Measurements from ENCODE around the gene USP17L5.
"Not testable (repeated sequence)": the region's sequence is repeated elsewhere in the genome, so short reads cannot be mapped to it uniquely, and the experiment has no call there.

The USP17L5 gene

GRCh38 chr4:9339103-9339502, at the start of gene USP17L5:
Gene USP17L5 (plus strand): TSS chr4:9339403. CDS start chr4:9339403, 0 bp downstream.
- not testable (repeated sequence) for DNase-seq

GRCh38 chr4:9324191-9324590, 15.0 kb upstream of the USP17L5 start:
- DNase-seq: not testable (repeated sequence)

- not testable (repeated sequence) for DNase-seq
Measured at GRCh38 chr4:9324865-9325264, 14.3 kb upstream of the USP17L5 start, which contains the start of gene USP17L24. Gene USP17L24 (plus strand): TSS chr4:9325165. CDS start chr4:9325165, 0 bp downstream.

DNA sequence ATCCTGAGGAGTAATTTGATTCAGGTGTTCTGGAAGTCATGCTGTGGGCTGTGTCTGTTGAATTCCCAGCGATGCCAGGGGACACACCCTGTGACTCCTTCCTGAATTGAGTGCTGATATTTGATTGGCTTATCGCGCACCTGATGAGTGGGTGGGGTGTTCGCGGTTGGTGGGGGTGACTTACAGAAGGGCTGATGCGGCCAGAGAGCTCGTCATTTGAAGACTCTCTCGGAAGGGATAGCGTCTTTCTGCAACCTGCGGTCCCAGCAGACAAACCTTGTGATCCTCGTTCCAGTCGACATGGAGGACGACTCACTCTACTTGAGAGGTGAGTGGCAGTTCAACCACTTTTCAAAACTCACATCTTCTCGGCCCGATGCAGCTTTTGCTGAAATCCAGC, 9.6 kb upstream of the USP17L5 start, which contains the start of gene USP17L25:
USP17L25 (plus strand) TSS at position 301 of the 400 bp plus-strand sequence; CDS start at position 301, 0 bp downstream.
- DNase-seq: not testable (repeated sequence)

DNA sequence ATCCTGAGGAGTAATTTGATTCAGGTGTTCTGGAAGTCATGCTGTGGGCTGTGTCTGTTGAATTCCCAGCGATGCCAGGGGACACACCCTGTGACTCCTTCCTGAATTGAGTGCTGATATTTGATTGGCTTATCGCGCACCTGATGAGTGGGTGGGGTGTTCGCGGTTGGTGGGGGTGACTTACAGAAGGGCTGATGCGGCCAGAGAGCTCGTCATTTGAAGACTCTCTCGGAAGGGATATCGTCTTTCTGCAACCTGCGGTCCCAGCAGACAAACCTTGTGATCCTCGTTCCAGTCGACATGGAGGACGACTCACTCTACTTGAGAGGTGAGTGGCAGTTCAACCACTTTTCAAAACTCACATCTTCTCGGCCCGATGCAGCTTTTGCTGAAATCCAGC, 4.8 kb upstream of the USP17L5 start, which contains the start of gene USP17L26:
USP17L26 (plus strand) TSS at position 301 of the 400 bp plus-strand sequence; CDS start at position 301, 0 bp downstream.
- not testable (repeated sequence) for DNase-seq

- DNase-seq: not testable (repeated sequence)
Measured at GRCh38 chr4:9343848-9344247, 4.6 kb downstream of the USP17L5 start, which contains the start of gene USP17L27. Gene USP17L27 (plus strand): TSS chr4:9344148. CDS start chr4:9344148, 0 bp downstream.

GRCh38 chr4:9348593-9348992, 9.4 kb downstream of the USP17L5 start, which contains the start of gene USP17L28:
Gene USP17L28 (plus strand): TSS chr4:9348893. CDS start chr4:9348893, 0 bp downstream.
- DNase-seq: not testable (repeated sequence)

DNA sequence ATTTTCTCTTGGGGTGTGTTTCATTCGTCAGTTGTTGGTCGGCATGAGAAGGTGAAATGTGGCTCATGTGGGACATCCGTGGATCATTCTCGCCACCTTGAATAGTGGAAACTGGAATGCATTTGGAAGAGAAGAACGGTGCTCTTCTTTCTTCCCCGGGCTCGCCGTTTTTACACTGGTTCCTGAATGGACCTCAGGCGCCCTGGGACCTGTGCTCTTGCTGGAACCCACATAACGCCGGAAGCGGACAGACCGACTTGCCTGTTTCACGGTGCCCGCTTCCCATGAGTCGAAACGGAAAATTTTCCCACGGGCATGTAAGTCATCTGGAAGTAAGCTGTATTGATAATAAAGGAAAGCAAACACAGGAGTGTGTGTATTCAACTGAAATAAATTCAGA, 11.7 kb downstream of the USP17L5 start:
- DNase-seq: not testable (repeated sequence)

GRCh38 chr4:9353338-9353737, 14.1 kb downstream of the USP17L5 start, which contains the start of gene USP17L29:
Gene USP17L29 (plus strand): TSS chr4:9353638. CDS start chr4:9353638, 0 bp downstream.
- not testable (repeated sequence) for DNase-seq

DNA sequence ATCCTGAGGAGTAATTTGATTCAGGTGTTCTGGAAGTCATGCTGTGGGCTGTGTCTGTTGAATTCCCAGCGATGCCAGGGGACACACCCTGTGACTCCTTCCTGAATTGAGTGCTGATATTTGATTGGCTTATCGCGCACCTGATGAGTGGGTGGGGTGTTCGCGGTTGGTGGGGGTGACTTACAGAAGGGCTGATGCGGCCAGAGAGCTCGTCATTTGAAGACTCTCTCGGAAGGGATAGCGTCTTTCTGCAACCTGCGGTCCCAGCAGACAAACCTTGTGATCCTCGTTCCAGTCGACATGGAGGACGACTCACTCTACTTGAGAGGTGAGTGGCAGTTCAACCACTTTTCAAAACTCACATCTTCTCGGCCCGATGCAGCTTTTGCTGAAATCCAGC, 23.6 kb downstream of the USP17L5 start, which contains the start of gene USP17L30:
USP17L30 (plus strand) TSS at position 301 of the 400 bp plus-strand sequence; CDS start at position 301, 0 bp downstream.
- DNase-seq: not testable (repeated sequence)

GRCh38 chr4:9379881-9380280, 40.7 kb downstream of the USP17L5 start:
- DNase-seq: not testable (repeated sequence)

DNA sequence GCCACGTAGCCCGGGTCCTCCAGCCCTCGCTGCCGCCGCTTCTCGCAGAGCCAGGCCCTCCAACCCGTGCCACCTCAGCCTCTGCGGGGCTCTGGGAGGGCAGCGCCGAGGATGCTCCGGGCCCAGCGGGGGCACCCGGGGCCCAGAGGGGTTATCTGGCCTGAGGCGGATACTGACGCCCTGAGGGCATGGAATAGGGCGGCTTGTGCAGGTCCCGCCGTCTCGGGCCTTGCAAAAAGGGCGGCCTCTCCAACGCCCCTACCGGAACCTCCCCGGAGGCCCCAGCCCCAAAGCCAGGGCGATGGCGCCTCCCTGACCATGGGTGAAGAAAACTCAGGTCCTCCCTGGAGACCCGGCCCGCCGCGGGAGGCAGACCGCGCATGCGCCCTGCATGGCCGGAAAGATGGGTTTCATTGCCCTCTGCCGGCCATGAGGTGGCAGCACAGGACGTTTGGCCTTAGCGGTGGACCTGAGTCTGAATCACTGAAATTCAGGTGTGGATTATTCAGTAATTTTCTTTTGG, 41.9 kb downstream of the USP17L5 start:
- DNase-seq: peak in 11 of 58 donors; percentile 1 to 49 (median 4)

- no peak for DNase-seq
Measured at GRCh38 chr4:9384126-9384525, 44.9 kb downstream of the USP17L5 start.

DNA sequence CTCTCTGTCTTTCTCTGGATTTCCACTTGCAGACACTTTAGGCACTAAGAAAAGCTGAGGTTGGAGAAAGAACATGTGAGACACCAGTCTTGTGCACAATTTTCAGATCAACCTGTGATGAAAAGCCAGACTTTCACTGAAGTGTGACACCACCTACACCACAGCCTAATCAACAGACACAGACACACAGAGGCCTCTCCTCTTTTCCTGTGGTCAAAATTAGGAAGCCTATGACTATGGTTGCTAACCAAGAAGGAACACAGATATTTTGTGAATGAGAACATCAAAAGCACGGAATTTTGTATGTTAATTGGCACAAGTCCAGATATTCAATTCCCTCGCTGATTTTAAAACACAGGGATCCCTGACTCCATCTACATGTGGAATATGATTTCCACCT, 49.8 kb downstream of the USP17L5 start:
- not testable (repeated sequence) for DNase-seq
